Skeletal muscle tissue (tissue), 4 donors: ENCODE measurements around the gene KCNG4. TPM values are rescaled to one million over a fixed set of nuclear protein-coding genes. Genes with fewer than 3 reads are reported as not detected.

Source experiments
- H3K27ac ChIP-seq: one replicate; pipeline ENCODE4 v1.7.0; 2013; ENCODE audit warnings: mild to moderate bottlenecking, low read depth, low read length, inconsistent platforms
- H3K27me3 ChIP-seq, 3 donors: one replicate each; pipeline ENCODE4 v1.7.0; 2013; ENCODE audit warnings: low read length in 3 of 3; ENCODE audit not compliant: control insufficient read depth in 3 of 3, insufficient read depth in 3 of 3
- H3K36me3 ChIP-seq, 3 donors: one replicate each; pipeline ENCODE4 v1.7.0; 2013; ENCODE audit warnings: low read length in 3 of 3; ENCODE audit not compliant: control insufficient read depth in 3 of 3, insufficient read depth in 3 of 3
- H3K4me1 ChIP-seq, 3 donors: one replicate each; pipeline ENCODE4 v1.7.0; 2013; ENCODE audit warnings: low read length in 3 of 3, mild to moderate bottlenecking in 3 of 3; ENCODE audit not compliant: control insufficient read depth in 3 of 3, insufficient read depth in 3 of 3
- H3K4me3 ChIP-seq, 3 donors: one replicate each; pipeline ENCODE4 v1.7.0; 2013; ENCODE audit warnings: low read length in 3 of 3
- H3K9ac ChIP-seq, 3 donors: one replicate each; pipeline ENCODE4 v1.7.0; 2013; ENCODE audit warnings: low read length in 3 of 3, mild to moderate bottlenecking in 3 of 3, moderate library complexity in 2 of 3, low read depth in 1 of 3
- H3K9me3 ChIP-seq, 3 donors: one replicate each; pipeline ENCODE4 v1.7.0; 2013; ENCODE audit warnings: low read length in 3 of 3; ENCODE audit not compliant: control insufficient read depth in 3 of 3
- total RNA-seq: library from RNA; depleted of rRNA; stranded (reverse); fragments of >200 nt; gene quantifications from one replicate; pipeline ENCODE4 v1.2.3, GENCODE V29; 2014
- donor health status: Osteomylitis.

Gene KCNG4, protein sequence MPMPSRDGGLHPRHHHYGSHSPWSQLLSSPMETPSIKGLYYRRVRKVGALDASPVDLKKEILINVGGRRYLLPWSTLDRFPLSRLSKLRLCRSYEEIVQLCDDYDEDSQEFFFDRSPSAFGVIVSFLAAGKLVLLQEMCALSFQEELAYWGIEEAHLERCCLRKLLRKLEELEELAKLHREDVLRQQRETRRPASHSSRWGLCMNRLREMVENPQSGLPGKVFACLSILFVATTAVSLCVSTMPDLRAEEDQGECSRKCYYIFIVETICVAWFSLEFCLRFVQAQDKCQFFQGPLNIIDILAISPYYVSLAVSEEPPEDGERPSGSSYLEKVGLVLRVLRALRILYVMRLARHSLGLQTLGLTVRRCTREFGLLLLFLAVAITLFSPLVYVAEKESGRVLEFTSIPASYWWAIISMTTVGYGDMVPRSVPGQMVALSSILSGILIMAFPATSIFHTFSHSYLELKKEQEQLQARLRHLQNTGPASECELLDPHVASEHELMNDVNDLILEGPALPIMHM
- not detected for total RNA-seq

DNA sequence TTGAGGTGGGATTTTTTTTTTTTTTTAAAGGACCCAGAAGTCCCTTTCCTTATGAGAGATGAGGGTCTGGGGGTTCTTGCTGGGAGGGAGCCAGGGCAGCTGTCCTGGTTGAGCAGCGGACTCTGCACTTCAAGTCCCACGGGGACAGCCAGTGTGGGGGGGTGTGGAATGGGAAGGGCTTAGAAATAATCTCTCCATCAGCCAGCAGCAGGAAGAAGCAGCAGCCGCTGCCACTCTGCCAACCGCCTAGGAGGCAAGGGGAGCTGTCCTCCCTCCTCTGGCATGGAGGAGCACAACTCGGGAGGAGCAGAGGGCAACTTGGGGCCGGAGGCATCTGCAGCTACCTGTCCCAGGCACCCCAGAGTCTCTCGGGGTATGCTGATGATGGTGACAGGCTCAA is at the start of gene KCNG4:
Gene KCNG4, minus strand, starts transcription at position 104 of the 400 bp plus-strand sequence. CDS start 2,527 bp downstream, outside the sequence.
- Histone ChIP-seq H3K9me3 (no peaks in the 10 kb centered on the region), H3K27ac (no peak within 1 kb of the TSS), H3K27me3 (peaks cover 13 to 27% (median 22%) of the 10 kb centered on the region in 3 donors), H3K4me3 (no peak within 1 kb of the TSS), H3K36me3 (no peaks in the 10 kb centered on the region), H3K9ac (no peak within 1 kb of the TSS), H3K4me1 (peaks cover 0 to 4% (median under 1%) of the 10 kb centered on the region in 3 donors)

DNA sequence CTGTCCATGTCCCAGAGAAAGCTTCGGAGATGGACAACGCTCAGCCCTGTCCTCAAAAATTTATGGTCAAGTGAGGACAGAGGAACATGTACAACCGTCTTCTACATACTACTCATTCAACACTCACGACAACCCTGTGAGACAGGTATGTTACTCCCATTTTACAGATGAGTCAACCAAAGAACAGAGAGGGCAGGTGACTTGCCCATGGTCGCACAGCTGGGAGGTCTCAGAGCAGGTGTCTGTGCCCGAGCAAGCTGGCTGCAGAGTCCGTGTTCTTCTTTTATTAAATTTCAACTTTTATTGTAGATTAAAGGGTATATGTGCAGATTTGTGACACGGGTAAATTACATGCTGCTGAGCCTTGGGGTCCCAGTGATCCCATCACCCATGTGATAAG is 49.1 kb upstream of the KCNG4 start:
- peaks cover 5 to 10% (median 8%) of the 10 kb centered on the region in 3 donors for H3K4me1 ChIP-seq
- no peak overlapping the region for H3K27ac ChIP-seq
- H3K36me3 ChIP-seq, result no peaks in the 10 kb centered on the region
- H3K27me3 ChIP-seq, result peaks cover 16 to 40% (median 33%) of the 10 kb centered on the region in 3 donors
- no peak overlapping the region for H3K9ac ChIP-seq
- H3K9me3 ChIP-seq, result no peaks in the 10 kb centered on the region
- H3K4me3 ChIP-seq, result no peak overlapping the region

DNA sequence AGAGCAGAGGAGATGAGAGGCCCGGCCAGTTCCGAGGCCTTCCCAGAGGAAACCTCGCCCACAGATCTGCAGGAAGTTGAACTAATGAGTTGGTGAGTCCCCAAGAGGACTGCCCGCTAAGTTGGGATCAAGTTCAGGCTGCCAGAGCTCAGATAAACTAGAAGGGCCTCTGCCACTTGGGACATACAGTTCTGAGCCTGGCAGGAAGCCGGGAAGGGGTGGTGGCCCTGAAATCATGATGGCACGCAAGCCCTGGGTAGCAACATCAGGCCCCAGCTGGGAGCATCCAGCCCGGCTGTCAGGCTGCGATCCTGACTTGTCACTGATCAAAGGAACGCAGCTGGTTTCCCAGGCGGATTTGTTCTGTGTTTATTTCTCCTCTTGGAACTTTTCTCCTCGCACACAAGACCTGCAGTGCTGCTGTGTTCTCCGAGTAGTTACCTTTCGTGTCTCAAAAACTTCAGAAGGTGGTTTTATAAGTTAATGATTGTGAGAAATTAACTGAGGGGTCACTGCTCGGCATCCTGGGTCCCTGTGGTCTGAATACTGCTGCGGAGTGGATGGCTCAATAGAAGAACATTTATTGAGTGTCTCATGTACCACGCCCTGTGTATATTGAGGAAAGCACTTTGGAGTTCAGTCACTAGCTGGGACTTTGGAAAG is 46.9 kb upstream of the KCNG4 start:
- Histone ChIP-seq H3K4me3 (no peak overlapping the region), H3K27me3 (peaks cover 5 to 31% (median 13%) of the 10 kb centered on the region in 3 donors), H3K9ac (no peak overlapping the region), H3K27ac (no peak overlapping the region), H3K4me1 (peaks cover 5 to 14% (median 12%) of the 10 kb centered on the region in 3 donors), H3K36me3 (no peaks in the 10 kb centered on the region), H3K9me3 (no peaks in the 10 kb centered on the region)

DNA sequence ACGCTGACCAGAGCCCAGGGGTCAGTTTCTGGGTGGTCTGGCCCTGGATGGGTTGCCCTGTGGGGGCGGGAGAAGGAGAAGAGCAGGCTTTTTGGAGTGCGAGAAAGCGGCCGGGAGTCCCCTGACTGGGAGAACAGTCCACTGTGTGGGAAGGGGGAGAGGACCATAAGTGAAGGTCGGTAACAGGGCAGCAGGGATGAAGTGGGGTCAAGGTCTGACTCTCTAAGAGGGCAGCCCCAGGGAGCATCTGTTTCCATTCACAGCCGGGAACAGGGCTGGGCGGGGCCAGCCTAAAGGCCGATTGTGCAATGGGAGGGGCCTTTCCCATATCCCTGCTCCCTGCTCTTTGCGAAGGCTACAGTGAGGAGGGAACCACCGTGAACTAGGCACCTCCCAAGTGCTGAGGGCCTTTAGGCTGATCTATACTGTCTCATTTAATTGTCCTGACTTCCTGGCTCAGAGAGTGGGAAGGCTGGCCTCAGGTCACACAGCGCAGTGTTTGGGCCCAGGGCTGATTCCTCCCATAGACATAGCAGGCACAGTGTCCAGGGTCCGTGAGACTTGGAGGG is 44.4 kb upstream of the KCNG4 start:
- no peak overlapping the region for H3K9ac ChIP-seq
- H3K9me3 ChIP-seq, result no peaks in the 10 kb centered on the region
- no peak overlapping the region for H3K27ac ChIP-seq
- peaks cover 0 to 40% (median 3%) of the 10 kb centered on the region in 3 donors for H3K27me3 ChIP-seq
- no peaks in the 10 kb centered on the region for H3K36me3 ChIP-seq
- peaks cover 5 to 17% (median 12%) of the 10 kb centered on the region in 3 donors for H3K4me1 ChIP-seq
- peak overlapping the region in 1 of 3 donors; percentile 13 for H3K4me3 ChIP-seq

DNA sequence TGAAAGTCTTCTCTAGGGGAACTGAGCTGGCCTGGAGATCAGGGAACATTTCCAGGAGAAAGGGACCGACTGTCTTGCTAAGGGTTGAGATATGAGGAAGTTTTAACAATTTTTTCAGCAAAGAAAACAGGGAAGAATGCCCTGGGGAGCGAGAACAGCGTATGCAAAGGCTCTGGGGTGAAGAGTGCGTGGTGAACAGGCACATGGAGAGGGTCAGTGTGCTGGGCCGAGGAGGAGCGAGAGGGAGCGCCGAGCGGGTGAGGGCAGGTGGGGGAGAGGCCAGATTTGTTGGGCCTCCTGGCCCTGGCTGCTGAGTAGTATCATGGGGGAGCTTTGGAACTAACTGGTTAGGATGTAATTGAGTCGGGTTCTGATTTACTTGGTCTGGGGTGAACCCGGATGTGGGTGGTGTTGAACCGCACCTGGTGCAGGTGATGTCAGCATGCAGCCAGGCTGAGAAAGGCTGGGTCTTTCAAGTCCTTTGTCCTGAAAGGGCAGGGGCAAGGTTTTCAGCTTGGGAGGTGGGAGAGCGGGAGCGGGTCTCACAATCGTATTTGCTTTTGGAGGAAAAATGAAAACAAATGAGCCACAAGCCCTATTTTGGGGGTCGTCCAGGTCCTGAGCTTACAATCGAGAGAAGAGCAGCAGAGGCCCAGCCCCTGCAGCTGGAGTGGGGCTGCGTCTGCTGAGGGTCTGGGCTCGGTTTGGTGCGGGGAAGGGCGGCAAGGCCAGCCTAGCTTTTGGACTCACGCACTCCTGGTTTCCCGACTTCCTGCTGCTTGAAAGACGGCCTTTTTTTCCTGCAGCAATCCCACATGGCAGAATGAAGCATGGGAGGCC is 43.7 kb upstream of the KCNG4 start:
- Histone ChIP-seq H3K9ac (peak overlapping the region in 1 of 3 donors; percentile 33), H3K27ac (peak overlapping the region; percentile 44), H3K4me3 (peak overlapping the region in 1 of 3 donors; percentile 13), H3K36me3 (no peaks in the 10 kb centered on the region), H3K9me3 (no peaks in the 10 kb centered on the region), H3K27me3 (peaks cover 0 to 34% (median 3%) of the 10 kb centered on the region in 3 donors), H3K4me1 (peaks cover 5 to 17% (median 12%) of the 10 kb centered on the region in 3 donors)

DNA sequence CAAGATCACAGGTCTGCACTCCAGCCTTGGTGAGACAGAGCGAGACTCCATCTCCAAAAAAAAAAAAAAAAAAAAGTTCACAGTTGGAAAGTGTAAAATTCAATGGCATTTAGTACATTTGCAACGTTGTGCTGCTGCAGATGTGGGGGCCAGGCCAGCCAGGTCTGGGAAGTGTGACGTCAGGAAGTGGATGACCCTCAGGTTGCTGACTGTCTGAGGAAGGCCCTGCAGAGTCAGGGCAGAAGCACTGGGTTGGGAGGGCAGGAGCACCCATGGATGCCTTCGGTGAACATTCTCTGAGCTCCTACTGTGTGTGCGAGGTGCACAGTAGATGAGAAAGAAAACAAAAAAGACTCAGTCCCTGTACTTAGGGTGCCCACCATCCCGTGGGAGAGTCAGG is 42.7 kb upstream of the KCNG4 start:
- Histone ChIP-seq H3K4me1 (peaks cover 5 to 17% (median 12%) of the 10 kb centered on the region in 3 donors), H3K27me3 (peaks cover 0 to 27% (median 3%) of the 10 kb centered on the region in 3 donors), H3K4me3 (no peak overlapping the region), H3K27ac (no peak overlapping the region), H3K36me3 (no peaks in the 10 kb centered on the region), H3K9ac (no peak overlapping the region), H3K9me3 (no peaks in the 10 kb centered on the region)

DNA sequence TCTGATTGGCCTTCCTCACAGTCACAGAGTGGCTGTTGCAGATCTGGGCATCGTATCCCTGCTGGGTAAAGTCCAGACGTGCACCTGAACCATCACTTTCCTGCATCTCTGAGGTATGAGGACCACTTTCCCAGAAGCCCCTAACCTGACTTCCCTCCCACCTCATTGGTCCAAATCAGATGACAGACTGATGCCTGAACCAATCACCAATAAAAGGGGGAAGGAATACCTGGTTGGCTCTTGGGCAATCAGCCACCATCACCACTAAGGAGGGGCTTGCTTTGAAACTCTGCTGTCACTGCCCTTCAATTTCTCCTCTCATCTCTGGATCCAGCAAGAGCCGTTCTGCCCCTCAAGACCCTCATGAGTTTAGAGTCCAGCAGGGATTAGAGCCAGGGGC is 41.3 kb upstream of the KCNG4 start:
- Histone ChIP-seq H3K4me1 (peaks cover 0 to 15% (median 12%) of the 10 kb centered on the region in 3 donors), H3K36me3 (no peaks in the 10 kb centered on the region), H3K27ac (no peak overlapping the region), H3K9me3 (no peaks in the 10 kb centered on the region), H3K9ac (no peak overlapping the region), H3K4me3 (no peak overlapping the region), H3K27me3 (peaks cover 0 to 27% (median 3%) of the 10 kb centered on the region in 3 donors)

DNA sequence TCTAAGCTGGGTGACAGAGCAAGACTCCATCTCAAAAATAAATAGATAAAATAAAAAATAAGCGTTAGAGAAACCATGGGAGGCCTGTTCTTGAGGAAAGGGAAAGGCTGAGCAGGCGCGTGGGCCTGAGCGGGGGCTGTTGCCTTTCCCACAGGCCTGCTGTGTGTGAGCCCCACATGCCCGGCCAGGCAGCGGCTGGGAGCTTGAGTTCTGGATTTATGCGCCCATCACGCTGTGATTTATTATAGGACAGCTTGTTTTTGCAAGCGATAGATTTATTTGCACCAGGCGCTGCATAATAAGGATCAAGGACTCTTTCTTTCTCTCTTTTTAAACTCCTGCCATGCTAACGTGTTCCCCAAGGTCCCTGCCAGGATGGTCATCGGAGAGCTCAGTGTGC is 40.1 kb upstream of the KCNG4 start:
- Histone ChIP-seq H3K36me3 (no peaks in the 10 kb centered on the region), H3K27me3 (peaks cover 0 to 27% (median 5%) of the 10 kb centered on the region in 3 donors), H3K9ac (no peak overlapping the region), H3K4me1 (peaks cover 0 to 13% (median 12%) of the 10 kb centered on the region in 3 donors), H3K9me3 (no peaks in the 10 kb centered on the region), H3K27ac (no peak overlapping the region), H3K4me3 (no peak overlapping the region)

DNA sequence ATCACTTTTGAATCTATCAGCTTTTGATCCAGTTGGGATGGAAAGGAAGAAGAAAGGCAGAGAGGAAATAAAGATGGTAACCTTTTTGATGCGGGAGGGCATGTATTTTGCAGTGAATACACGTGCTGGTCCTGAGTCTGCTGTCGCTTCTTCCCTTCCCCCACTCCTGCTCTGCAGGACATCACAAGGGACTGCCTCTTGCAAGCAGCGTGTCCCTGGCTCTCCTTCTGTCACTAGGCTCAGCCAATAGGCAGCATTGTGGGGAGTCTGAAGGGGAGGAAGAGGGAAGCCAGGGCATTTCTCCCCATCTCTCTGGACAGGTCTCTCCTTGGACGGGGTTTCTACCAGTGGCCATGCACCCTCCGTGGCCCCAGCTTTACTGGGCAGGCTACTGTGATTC is 39.2 kb upstream of the KCNG4 start:
- Histone ChIP-seq H3K4me3 (no peak overlapping the region), H3K27me3 (peaks cover 0 to 27% (median 2%) of the 10 kb centered on the region in 3 donors), H3K9ac (no peak overlapping the region), H3K4me1 (peaks cover 0 to 8% (median 5%) of the 10 kb centered on the region in 3 donors), H3K36me3 (no peaks in the 10 kb centered on the region), H3K27ac (no peak overlapping the region), H3K9me3 (no peaks in the 10 kb centered on the region)
